HG03457 (cell line): Measurements from ENCODE around the gene PPP1R18.

ENCODE experiments used
- ATAC-seq: cut with Tn5 transposase; IDR thresholded peaks from one replicate; pipeline ENCODE4 v1.9.1; 2021; ENCODE audit warnings: moderate number of reproducible peaks; ENCODE audit not compliant: unreplicated experiment

Gene PPP1R18

GRCh38 chr6:30689022-30689865 lies 2.8 kb upstream of the PPP1R18 start:
- no peak for ATAC-seq

- no peak for ATAC-seq
These were observed 2.1 kb upstream of the PPP1R18 start for GRCh38 chr6:30688569-30688968.

DNA sequence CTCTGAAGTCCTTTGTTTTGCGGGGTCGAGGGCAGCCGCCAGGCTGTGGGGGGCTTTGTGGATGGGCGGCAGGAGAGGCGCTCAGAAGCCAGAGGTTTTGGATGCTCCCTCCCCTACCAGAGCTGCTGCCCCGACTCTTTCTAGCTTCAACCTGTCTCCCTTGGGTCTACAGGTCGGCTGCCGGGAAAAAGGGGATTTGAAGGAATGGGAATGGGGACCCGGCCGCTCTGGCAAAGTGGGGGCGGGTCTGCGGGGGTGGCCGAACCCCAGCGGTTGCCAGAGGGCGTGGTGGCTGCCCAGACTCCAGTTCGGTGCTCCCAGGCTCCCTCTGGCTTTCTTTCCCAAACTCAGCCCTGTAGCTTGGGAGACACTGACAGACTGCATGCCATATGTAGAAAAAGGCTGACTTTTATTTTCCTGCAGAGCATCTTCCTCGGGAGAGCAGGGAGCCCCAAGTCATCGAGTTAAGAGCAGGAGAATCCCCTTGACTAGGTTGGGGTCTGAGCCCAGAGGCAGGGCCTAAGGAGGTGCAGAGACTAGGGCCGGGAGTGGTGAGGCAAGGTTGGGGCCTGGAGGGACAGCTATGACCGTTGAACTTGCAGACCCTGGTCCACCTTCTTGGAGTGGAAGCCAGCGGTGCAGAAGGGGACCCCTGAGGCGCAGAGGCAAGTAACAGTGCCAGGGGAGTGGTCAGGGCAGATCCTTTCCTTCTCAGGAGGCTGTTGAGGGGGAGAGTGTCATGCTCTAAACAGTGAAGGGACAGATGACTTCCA lies 1.4 kb upstream of the PPP1R18 start:
- no peak for ATAC-seq

DNA sequence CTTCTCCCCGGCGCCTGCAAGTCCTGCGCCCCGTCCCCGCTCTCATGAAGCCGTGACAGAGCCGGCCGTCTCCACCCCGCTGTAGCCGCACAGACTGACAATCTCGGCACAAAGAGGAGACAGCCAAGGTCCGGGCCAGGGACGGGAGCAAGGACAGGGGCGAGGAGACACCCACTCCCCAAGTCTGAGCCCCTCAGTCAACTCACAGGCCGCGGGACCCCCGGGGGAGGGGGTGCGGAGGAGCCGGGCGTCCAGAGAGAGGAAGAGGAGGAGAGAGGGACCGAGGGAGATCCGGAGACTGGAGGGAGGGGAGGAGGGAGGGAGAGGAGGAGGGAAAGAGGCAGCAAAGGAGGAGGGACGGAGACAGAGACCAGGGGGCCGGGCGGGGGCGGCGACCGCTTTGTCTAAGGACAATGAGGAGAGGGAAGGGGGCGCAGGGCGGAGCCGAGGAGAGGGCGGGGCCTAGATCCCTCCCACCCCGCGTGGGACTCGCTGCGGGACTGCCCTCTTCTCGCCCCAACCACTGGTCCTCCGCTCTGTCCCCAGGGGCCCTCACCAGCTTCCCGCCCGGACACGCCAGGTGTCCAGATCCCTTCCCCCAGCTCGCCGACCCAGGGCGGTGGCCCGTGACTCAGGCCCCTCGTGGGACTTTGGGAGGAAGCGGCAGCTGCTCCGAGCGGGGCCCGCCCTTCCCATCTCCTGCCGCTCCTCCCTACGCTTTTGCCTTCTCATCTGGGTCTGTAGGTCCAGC lies 638 bp upstream of the PPP1R18 start:
- peak; percentile 28 for ATAC-seq

GRCh38 chr6:30685157-30686008 lies 1.1 kb downstream of the PPP1R18 start:
- no peak for ATAC-seq

DNA sequence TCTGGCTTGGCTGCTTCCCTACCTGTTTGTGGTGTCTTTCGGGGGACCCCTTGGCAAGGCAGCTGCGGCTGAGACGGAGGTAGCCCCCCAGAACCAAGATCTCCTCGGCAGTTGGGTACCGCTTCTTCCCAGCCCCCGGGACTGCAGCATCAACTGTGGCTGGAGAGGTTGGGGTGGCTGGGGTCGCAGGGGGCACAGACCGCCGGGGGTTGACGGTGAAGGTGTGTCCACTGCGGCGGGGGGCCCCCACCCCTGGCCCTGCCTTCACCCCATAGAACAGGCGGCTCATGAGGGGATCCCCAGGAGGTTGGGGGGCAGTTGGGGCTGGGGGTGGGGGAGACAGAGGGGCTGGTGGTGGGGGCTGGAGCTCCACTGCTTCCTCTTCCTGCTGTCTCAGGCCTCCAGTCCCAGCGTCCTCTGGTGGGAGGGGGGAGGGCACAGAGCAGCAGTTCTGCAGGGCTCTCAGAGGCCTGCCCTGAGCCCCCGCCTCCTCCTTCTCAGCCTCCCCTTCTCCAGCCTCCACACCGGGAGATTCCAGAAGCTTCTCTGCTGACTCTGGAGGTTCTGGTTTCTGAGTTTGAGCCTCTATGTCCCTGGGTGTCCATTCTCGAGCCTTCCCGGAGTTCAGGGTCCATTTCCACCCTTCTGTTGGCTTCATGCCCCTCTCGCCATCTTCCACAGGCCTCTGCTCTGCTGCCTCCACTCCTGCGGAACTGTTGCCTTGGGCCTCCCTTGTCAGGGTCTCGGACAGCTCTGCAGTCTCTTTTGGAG lies 1.9 kb downstream of the PPP1R18 start:
- ATAC-seq, result no peak

DNA sequence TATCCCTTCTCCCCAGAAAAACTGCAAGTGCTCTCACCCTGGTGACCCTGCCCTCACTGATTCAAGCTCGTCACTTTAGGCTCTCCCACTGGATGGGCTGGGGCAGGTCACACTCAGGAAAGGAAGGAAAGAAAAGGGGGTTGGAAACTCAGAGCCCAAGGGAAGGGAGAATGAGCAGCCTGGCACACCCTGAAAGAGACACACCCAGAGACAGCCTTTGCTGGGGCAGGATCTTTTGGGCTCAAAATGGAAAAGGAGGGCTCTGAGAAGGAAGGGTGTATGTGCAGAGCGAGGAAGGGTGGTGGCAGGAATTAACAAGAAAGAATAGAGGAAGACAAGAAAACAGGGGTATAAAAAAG lies 2.5 kb downstream of the PPP1R18 start:
- no peak for ATAC-seq

DNA sequence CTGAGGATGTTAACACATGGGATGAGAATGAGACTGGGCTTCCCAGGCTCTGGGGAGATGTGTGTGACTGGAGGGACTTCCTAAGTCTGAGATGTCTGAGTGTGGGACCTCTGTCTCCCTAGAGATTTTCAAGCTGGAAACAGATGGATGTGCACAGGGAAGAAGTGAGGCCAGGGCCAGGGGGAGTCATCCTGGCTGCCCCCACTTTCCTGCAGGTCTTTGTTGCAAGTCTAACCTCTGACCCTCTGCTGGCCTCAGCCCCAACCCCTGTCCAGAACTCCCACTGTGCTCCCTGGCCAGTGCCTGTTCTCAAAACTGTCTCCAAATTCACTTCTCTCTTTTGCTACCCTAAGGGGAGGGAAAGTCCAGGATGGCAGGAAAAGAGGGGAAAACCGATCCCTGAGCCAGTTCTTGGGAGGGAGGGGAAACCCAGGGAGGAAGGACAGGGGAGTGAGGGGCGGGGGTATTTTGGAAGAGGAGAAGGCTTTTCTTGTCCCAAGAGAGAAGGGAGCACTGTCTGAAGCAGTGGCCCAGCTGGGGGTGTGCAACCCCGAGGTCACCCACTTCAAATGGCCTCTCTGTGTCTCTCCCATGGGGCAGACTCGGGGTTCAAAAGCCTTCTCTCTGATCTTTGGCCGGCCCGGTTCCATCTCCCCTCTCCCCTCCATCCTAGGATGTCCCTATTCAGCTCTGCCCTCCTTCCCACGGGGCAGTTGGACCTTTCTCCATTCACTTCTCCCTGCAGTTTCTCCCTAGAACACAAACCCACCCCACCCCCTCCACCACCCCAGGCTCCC lies 3.1 kb downstream of the PPP1R18 start:
- no peak for ATAC-seq

DNA sequence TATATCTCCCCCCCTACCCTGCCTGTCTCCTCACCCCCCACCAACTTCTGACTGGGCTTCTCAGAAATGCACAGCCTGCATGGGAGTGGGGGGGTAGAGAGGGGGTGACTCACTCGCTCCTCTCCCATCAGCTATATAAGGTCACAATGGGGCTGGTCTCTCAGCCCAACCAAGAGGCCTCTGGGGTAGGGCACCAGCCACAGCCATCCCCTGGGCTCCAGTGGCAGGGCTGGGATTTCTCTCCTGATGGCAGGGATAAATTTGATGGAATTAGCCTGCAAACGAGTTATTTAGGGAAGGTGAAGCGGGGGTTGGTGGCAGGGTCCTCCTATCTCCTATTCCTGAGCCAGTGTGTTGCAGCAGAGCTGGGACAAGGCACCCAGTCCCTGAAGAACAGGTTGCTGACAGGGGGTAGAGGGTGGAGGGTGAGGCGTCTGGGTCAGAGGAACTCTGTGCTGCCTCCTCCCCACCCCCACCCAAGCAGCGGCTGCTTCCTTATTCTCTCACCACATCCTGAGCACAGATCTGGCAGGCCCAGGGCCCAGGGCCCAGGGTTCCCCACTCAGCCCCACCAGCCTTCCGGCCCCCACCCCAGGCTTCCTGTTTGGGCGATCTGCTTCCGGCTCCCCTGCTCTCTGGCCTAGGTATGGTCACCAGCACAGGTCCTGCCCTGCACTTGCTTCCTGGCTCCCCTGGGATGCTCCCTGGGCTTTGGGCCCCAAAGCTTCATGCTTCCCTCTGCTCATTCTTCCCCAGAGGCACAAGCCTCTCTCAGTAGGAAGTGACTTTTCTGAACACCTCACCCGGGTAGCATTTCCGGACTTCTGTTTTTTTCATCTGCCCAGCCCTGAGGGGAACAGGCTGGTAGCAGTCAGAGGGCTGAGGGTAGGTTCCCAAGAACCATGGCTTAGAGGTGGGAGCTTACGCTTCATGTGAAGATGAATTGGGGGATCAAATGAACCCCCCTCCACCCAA lies 4.0 kb downstream of the PPP1R18 start:
- ATAC-seq, result peak; percentile 32

- no peak for ATAC-seq
These were observed 4.7 kb downstream of the PPP1R18 start for GRCh38 chr6:30681766-30682142.

GRCh38 chr6:30679765-30680535 lies 6.5 kb downstream of the PPP1R18 start:
- no peak for ATAC-seq

- no peak for ATAC-seq
These were observed 7.3 kb downstream of the PPP1R18 start for GRCh38 chr6:30678964-30679726.

- no peak for ATAC-seq
These were observed 9.7 kb downstream of the PPP1R18 start for GRCh38 chr6:30676660-30677285.

DNA sequence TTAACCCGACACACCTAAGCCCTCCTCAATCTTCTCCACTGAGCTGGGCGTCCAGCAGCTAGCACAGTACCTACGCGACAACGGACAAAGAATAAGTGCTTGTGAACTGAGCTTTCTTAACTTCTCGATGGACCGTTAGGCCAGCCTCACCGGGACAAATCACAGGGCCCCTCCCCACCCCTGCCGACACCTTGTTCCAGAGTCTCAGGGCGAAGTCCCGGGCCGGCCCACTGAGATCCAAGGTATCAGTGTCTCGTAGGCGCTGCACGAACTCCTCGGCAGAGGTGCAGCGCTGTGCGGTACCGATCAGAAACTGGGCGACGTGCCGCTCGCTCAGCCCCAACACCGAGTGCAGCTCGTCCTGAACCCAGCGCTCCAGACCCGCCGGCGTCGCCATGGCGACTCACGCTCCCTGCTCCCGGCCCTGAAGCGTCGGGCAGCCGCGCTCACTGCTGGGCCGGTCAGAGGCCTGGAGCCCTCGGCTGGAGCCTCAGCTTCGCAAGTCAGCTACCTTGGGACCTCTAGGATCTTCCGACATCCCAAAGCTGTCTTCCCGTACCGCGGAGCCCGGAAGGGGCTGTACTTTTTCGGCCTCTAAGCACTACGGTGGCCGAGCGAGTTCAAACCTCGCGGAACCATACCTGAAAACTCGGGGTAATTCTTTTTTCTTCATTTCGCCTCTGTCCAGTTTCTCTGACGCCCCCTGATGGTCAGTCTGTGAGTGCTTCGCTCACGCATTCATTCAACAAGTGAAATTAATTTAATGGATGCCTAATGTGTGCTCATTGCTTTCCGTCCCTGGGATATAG lies 13.8 kb downstream of the PPP1R18 start, which contains the start of gene DHX16:
TSS of gene DHX16 (minus strand) at position 562 of the 809 bp plus-strand sequence. CDS start at position 397, 165 bp downstream.
- ATAC-seq, result no peak
